ENCODE results near the gene TAF4B. TPM values are rescaled to one million over a fixed set of nuclear protein-coding genes. Genes with fewer than 3 reads are reported as not detected.

The TAF4B gene
- total and polyA plus RNA-seq, 2 of the 8 experiments (the other 6 are each of a cell fraction or from before 2014, with no cell fraction given), result 9.3 to 19.8 TPM

- Histone ChIP-seq H3K56ac (replicated peaks; ENCODE audit: insufficient read length, low read depth, low read length) (no peak overlapping the region), H2BK20ac (ENCODE audit: low read length) (no peak overlapping the region), H3K23me2 (ENCODE audit: low read depth, low read length) (no peaks in the 10 kb centered on the region), H3K4me3 (ENCODE audit: extremely low read depth in 1 of 4, insufficient read depth in 2 of 4, low read depth in 3 of 4, low read length in 4 of 4) (no peak overlapping the region), H2AK5ac (ENCODE audit: low read depth, low read length) (no peak overlapping the region), H3K27ac (ENCODE audit: low read depth, low read length) (no peak overlapping the region), H3K4me1 (replicated peaks in 1 of 4; ENCODE audit: control insufficient read depth in 3 of 4, insufficient read depth in 4 of 4, low read length in 3 of 4) (peaks cover 0 to 2% (median 0%) of the 10 kb centered on the region in 4 experiments; a peak in 1 of 7 replicates), H2BK5ac (ENCODE audit: low read depth, low read length) (no peak overlapping the region), H3K9ac (replicated peaks in 1 of 4; ENCODE audit: extremely low read depth in 1 of 4, low read depth in 3 of 4, low read length in 3 of 4) (no peak overlapping the region), H3K79me2 (ENCODE audit: control insufficient read depth in 1 of 2, insufficient read depth in 2 of 2, low read length in 2 of 2) (no peaks in the 10 kb centered on the region), H2BK12ac (ENCODE audit: low read depth, low read length) (no peak overlapping the region), H3K4ac (replicated peaks; ENCODE audit: insufficient read length, low read depth, low read length) (no peak overlapping the region), H3K4me2 (ENCODE audit: insufficient read depth in 1 of 2, low read depth in 2 of 2, low read length in 2 of 2) (no peak overlapping the region), H4K20me1 (replicated peaks in 1 of 2; ENCODE audit: control insufficient read depth in 1 of 2, insufficient read depth in 2 of 2, low read length in 2 of 2) (no peaks in the 10 kb centered on the region), H3K9me3 (ENCODE audit: insufficient read depth in 2 of 2, low read depth in 1 of 2, low read length in 1 of 2) (no peaks in the 10 kb centered on the region), H3K27me3 (replicated peaks in 1 of 4; ENCODE audit: control insufficient read depth in 3 of 4, extremely low read depth in 1 of 4, insufficient read depth in 3 of 4, low read length in 3 of 4) (no peaks in the 10 kb centered on the region), H3K23ac (ENCODE audit: insufficient read length) (no peak overlapping the region), H3K36me3 (ENCODE audit: control insufficient read depth in 2 of 4, insufficient read depth in 4 of 4, low read length in 3 of 4) (peaks cover 0 to 5% (median 1%) of the 10 kb centered on the region in 4 experiments; a peak in 2 of 8 replicates), H4K5ac (ENCODE audit: insufficient read length, low read depth, low read length) (no peak overlapping the region), H3K79me1 (ENCODE audit: low read depth, low read length) (no peaks in the 10 kb centered on the region), H2AFZ (ENCODE audit: low read length) (no peak overlapping the region), H3K18ac (ENCODE audit: extremely low read depth, low read length) (no peak overlapping the region), H4K91ac (replicated peaks; ENCODE audit: insufficient read length, low read length) (no peak overlapping the region), H2BK120ac (replicated peaks; ENCODE audit: low read depth, low read length) (no peak overlapping the region), H4K8ac (ENCODE audit: extremely low read depth, insufficient read depth, low read length) (no peak overlapping the region), H2BK15ac (ENCODE audit: low read length) (no peak overlapping the region), H3K14ac (ENCODE audit: insufficient read length) (no peak overlapping the region)
- TF ChIP-seq POLR2A (IDR thresholded peaks at IDR 0.05; ENCODE audit: control extremely low read depth in 1 of 2, low read depth in 2 of 2, low read length in 2 of 2) (no peak), BRCA1 (IDR thresholded peaks at IDR 0.05; ENCODE audit: low read depth, low read length) (no peak)
- CTCF ChIA-PET (ENCODE audit: partially characterized antibody), result interaction anchor here (1.3 to 1.8 kb wide), 2 partner anchors 9 to 10 kb away, joined by 4 read pairs; no protein-coding TSS in a partner anchor
- POLR2A ChIA-PET (ENCODE audit: partially characterized antibody), result no interaction called here
- 88% methylated on average over 3 of the region's 3 CpGs; no CpG with 5 or more reads in 1 of the 2 experiments for WGBS, 2 experiments (ENCODE audit: extremely low coverage in 1 of 2, insufficient coverage in 1 of 2, insufficient read length in 1 of 2, insufficient replicate concordance in 2 of 2, low coverage in 1 of 2, low lambda C conversion rate in 2 of 2, missing lambda C conversion rate in 1 of 2)
- no peak for FAIRE-seq
- no peak for DNase-seq (ENCODE audit: low read depth in 1 of 2, low spot score in 2 of 2)
These were observed 91.2 kb downstream of the TAF4B start for GRCh38 chr18:26317398-26317797.
